ENCODE data around the gene RUNX1.

The RUNX1 gene

DNA sequence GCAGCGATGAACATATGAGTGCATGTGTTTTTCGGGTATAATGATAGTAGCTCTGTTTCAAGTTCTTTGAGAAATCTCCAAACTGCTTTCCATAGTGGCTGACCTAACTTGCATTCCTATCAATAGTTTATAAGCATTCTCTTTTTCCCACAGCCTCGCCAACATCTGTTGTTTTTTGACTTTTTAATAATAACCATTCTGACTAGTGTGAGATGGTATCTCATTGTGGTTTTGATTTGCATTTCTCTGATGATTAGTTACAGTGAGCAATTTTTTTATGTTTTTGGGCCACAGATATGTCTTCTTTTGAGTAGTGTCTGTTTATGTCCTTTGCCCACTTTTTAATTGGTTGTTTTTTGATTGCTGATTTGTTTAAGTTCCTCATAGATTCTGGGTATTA lies 10.6 kb upstream of the RUNX1 start:
- DNase-seq (ENCODE audit: low spot score), result no peak

DNA sequence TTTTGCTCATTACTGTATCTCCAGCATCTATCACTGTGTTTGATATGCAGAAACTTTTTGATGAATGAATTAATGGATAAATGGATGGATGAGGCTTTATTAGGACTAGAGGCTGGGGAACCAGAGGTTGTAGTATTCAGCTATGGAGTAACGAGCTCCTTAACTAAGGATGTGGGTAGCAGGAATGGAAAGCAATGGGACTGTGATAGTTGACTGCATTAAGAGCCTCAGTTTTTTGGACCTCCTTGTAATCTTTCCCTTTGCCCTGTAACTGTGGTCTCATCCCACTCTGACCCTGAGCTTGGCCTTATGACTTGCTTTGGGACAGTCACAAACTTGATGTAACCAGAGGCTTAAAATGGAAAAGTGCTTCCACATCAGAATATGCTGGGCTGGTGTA lies 9.0 kb upstream of the RUNX1 start:
- DNase-seq (ENCODE audit: low spot score), result no peak

GRCh38 chr21:35057428-35057827 lies 8.3 kb upstream of the RUNX1 start:
- no peak for DNase-seq (ENCODE audit: low spot score)

DNA sequence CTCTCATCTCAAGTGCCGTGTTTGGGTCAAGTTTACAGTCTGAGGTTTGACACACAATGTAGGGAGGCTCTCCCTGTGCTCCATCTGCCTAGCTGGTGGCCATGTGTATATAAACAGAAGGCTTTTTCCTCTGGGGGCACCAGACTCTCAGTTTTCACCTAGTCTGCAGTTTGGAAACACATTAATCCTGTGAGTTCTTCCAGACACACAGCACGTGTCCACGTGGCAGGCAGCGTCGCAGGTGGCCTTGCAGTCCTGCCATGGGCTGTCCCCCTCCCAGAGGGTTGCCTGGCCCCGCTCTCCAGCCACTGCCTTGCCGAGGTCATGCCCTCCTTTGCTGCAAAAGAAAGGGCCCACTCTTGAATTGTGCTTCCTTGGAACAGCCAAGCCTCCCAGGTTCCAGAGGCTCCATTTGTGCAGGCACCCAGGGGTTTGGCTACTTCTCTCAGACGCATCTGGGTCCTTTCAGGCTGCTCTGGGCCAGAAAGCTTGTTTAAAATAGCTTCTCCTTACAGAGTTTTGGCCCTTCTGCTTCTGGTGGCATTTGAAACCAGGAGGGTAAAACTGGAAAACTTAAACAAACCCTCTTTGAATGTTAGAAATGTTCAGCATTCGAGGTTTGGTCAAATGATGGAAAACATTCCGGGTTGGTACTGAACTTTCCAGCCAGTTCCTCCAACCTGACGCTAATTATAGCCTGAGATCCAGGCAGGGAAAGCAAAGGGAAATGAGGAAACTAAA lies 4.4 kb upstream of the RUNX1 start:
- no peak for DNase-seq (ENCODE audit: low spot score)

DNA sequence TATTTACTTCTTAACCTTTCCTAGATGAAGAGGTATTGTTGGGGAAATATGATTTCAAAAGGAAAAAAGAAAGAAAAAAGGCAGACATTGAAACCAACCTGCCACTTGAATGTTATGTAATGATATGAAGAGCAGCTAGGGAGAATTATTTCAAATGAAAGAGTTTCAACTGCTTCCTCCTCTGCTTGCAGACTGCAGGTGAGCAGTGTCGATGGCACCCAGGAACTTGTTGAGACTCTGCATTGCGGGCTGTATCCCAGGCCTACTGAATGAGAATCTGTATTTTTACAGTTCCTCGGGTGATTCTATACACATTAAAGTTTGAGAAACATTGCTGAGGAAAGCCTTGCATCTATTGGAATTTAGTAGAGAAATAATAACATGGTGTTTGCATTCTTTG lies 3.7 kb upstream of the RUNX1 start:
- no peak for DNase-seq (ENCODE audit: low spot score)

DNA sequence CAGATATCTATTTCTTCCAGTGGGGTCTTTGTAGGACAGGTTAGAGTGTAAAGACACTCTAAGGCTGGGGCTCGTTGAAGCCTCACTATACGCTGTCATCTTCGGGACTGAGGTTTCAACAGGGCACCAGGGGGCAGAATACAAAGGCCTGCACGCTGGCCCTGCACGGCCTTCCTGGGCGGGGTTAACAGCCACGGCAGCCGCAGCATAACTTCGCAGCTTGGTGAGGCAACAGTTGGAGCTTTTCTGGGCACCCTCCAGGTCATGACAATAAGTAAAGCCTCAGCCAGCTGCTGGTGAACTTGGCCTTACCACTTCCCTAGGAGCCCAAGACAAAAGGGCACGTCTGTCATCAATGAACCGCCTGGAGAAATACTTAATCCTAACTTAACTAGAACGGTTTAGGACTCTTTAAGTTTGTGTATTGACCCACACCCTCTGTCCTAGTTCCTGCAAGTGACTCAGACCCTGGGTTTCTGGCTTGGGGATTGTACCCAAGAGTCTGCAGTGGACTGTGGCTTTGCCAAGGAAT lies 2.3 kb upstream of the RUNX1 start:
- peak; percentile 83 for DNase-seq (ENCODE audit: low spot score)

GRCh38 chr21:35050348-35051286 lies 1.5 kb upstream of the RUNX1 start:
- DNase-seq (ENCODE audit: low spot score), result no peak

GRCh38 chr21:35048183-35048601 lies 910 bp downstream of the RUNX1 start:
- DNase-seq (ENCODE audit: low spot score), result no peak

DNA sequence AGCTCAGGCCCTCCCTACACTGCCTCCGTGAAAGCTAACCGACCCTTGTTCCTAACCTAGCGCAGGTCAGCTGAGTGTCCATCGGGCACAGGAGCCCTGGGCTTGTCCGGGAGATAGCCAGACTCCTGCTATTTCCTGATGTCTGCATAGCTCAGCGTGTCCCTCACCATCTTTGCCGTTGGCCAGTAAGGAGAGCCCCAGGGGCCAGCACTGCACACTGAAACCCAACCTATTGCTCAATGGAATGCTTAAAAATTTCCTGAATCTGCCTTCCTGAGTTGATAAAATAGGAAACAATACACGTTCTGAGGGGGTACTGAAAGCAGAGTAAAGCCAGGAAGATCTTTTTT lies 2.2 kb downstream of the RUNX1 start:
- no peak for DNase-seq (ENCODE audit: low spot score)

DNA sequence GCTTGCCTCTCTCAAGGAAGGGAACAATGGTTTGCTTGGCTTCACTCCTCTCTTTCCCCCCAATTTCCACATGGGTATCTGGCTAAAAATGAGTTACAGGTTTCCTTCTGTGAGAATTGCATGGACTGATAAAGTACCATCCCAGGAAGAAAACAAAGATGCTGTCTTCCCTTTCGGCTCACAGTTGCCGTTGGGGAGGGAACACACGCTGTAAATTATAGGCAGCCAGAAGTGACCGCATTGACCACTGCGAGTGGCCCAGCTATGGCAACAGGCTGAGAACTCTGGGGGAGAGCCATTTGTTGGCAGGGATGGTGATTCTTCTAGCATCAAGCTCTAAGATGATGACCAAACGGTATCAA lies 2.9 kb downstream of the RUNX1 start:
- no peak for DNase-seq (ENCODE audit: low spot score)

DNA sequence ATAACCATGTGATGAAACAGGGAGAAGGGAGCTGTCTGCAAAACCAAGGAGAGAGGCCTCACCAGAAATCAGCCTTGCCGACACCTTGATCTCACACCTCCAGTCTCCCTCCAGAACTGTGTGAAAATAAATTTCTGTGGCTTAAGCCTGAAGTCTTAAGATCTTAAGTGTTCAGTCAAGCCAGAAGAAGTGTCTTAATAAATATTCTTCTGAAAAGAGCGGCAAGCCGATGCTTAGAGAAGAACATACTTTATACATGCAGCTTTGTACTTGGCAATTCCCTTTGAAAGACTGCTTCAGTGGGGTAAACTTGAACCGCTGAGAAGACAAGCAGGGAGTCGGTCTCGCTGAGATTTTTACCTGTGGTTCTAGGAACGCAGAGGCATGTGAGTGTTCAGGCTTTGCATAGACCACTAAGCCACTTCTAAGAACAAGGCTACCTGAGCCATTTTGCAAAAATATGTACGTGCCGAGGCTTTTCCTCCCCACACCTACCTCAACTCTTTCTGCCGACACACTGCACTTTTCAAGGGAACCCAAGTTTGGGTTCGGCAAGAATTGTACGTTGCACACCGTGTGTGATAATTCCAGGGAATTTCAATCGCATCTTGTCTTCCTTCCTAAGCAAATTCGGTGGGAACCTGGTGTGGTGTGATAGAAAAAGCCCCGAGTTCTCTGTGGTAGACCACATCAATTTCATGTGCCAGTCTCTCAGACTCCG lies 3.4 kb downstream of the RUNX1 start:
- no peak for DNase-seq (ENCODE audit: low spot score)

GRCh38 chr21:35044770-35045541 lies 4.1 kb downstream of the RUNX1 start:
- DNase-seq (ENCODE audit: low spot score), result no peak

DNA sequence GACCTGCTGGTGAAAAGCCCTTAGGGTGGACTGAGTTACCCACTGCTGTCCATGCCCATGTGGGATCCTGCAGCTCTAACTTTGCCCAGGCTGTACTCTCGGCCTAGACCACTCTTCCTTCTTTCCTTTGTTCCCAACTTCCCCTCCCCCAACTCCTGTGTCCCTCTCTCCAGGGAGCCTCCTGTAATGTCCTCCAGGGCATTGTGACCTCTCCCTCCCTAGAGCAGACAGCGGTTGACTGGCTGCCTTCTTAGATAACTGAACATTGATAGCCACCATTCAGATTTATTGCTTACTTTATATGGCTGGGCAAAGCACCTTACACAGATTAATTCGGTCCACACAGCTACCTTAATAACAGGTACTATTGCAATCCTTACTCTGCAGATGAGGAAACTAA lies 5.0 kb downstream of the RUNX1 start:
- DNase-seq (ENCODE audit: low spot score), result no peak

DNA sequence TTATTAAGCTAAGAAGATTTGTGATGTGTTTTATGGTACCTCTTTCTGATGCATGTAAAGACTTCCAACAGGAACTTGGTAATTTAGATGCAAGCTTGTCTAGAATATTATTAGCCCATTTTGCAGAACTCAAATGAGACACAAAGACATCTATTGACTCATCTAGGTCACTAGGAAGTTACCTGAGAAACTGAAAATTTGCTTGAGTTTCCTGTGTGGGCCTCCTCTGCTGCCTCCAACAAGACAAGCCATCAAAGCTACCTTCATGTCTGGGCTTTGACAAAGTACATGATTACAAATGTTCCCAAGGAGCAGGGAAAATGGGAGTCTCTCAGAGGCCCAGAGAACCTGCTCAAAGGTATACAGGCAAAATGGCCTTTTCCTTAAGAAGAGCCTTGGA lies 5.6 kb downstream of the RUNX1 start:
- no peak for DNase-seq (ENCODE audit: low spot score)

- DNase-seq (ENCODE audit: low spot score), result no peak
These were observed 6.3 kb downstream of the RUNX1 start for GRCh38 chr21:35042836-35043235.

- no peak for DNase-seq (ENCODE audit: low spot score)
These were observed 7.2 kb downstream of the RUNX1 start for GRCh38 chr21:35041881-35042280.

GRCh38 chr21:35041122-35041521 lies 8.0 kb downstream of the RUNX1 start:
- no peak for DNase-seq (ENCODE audit: low spot score)

DNA sequence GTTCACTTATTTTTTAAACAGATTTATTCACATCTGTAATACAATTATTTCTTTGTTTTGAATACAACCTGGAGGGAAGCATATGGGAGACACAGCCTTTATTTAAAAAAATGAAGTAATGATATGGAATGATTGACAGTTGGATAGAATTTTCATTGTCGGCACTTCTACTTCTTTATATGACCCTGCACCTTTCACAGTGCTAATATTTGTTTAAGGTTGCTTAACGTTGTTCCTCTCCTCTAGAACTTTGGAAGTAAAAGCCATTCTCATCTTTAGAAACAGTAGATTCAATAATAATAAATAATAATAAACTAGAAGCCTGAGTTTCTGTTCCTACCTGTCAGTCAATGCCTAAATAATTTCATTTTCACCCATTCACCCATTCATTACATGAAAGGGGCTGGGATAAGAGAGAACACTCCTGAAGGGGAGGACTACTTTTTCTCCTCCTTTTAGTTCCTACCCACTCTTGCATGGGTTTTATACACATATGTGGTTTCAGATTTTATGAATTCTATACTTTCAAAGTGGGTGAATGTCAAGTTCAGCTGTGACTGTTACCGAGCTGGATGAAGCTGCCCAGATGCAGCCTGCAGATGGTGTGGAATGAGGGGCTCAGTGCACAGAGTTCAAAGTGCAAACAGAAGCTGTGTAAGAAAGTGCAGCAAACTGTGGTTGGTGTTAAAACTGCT lies 9.4 kb downstream of the RUNX1 start:
- DNase-seq (ENCODE audit: low spot score), result no peak

DNA sequence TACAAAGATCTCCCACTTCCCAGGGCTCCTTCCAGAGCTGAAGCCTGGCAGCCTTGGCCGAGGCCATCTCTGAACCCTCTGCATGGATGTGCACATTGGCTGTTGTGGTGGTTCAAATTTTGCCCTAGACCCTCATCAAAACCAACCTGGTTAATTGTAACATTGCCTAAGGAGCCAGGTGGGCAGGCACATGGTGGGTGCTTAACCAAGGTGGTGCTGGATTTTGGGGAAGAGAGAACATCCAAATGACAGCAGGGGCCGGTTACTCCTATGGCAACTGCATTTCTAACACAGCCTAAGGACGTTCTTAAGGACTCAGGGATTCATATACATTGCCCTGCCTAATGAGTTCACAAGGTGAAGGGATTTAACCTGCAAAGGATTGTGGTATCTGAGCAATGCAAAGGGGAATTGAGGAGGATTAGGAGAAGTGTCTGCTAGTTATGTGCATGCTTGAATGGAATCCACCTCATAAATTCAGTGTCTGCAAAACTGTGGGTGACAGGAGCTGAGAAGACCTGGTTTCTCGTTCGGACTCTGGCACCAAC lies 10.3 kb downstream of the RUNX1 start:
- DNase-seq (ENCODE audit: low spot score), result no peak

- DNase-seq (ENCODE audit: low spot score), result no peak
These were observed 11.7 kb downstream of the RUNX1 start for GRCh38 chr21:35037384-35037765.

All from kidney capillary endothelial cell (primary cell).